ENCODE data around the gene TNFRSF8.

TNFRSF8 gene

DNA sequence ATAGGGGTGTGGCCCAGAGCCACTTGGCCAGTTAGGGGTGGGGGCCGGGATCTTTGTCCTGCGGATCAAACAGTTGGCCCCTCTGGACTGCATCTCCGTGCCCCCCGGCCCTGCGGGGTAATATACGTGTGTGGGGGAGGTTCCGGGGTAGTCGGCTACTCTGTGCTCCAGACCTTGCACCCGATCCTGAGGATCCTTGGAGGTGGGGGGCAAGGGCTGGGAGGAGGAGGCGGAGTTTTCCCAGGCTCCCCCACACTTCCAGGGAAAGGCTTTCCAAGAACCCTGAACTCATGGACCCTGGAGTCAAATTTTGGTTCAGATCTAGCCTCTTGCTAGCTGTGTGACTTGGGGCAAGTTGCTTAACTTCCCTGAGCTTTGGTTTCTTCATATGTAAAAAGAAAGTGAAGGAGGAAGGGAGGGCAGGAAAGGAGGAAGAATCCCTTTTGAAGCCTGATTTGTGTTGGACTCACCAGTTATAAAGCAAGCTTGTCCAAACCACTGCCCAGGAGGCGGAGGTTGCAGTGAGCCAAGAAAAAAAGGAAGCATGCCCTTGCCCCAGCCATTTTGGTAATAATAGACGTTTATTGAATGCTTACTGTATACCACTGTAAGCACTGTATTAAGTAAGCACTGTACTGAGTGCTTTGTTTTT, 43.1 kb upstream of the TNFRSF8 start:
- Histone ChIP-seq H3K36me3 (peaks cover 35% of the 10 kb centered on the region), H3K27ac (peak overlapping the region; percentile 91), H3K4me3 (ENCODE audit: low read depth in 1 of 2, low read length in 1 of 2) (peak overlapping the region; percentile 84 to 95), H3K4me1 (ENCODE audit: control insufficient read depth in 1 of 2, insufficient read depth in 1 of 2, low read depth in 1 of 2, low read length in 1 of 2) (peaks cover 16 to 20% of the 10 kb centered on the region in 2 experiments), H3K9me3 (no peaks in the 10 kb centered on the region), H3K27me3 (no peaks in the 10 kb centered on the region)
- TF ChIP-seq, protein P1, sequence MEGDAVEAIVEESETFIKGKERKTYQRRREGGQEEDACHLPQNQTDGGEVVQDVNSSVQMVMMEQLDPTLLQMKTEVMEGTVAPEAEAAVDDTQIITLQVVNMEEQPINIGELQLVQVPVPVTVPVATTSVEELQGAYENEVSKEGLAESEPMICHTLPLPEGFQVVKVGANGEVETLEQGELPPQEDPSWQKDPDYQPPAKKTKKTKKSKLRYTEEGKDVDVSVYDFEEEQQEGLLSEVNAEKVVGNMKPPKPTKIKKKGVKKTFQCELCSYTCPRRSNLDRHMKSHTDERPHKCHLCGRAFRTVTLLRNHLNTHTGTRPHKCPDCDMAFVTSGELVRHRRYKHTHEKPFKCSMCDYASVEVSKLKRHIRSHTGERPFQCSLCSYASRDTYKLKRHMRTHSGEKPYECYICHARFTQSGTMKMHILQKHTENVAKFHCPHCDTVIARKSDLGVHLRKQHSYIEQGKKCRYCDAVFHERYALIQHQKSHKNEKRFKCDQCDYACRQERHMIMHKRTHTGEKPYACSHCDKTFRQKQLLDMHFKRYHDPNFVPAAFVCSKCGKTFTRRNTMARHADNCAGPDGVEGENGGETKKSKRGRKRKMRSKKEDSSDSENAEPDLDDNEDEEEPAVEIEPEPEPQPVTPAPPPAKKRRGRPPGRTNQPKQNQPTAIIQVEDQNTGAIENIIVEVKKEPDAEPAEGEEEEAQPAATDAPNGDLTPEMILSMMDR (IDR thresholded peaks at IDR 0.05), result no peak

DNA sequence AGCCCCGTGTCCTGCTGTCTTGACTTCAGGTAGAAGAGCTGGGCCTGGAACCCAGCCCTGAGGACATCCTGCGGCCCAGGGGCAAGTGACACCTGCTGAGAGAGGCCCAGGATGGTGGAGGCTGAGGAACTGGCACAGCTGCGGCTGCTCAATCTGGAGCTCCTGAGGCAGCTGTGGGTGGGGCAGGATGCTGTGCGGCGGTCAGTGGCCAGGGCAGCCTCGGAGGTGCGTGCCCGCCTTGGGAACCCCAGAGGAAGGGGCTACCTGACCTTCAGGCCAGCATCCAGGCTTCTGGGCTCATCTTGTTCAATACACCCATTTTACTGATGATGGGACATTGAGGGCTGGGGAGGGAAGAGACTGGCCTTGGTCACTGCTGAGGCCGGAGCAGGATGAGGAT, 41.5 kb upstream of the TNFRSF8 start:
- peaks cover 52% of the 10 kb centered on the region for H3K36me3 ChIP-seq

DNA sequence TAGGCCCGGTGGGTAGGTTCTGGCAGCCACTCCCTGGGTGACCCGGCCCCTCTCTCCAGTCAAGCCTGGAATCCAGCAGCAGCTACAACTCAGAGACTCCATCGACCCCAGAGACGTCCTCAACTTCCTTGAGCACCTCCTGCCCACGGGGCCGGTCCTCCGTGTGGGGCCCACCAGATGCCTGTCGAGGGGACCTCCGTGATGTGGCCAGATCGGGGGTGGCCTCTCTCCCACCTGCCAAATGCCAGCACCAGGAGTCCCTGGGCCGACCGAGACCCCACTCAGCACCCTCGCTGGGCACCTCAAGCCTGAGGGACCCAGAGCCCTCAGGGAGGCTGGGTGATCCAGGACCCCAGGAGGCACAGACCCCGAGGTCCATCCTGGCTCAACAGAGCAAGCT, 41.1 kb upstream of the TNFRSF8 start:
- Histone ChIP-seq H3K4me1 (ENCODE audit: control insufficient read depth in 1 of 2, insufficient read depth in 1 of 2, low read depth in 1 of 2, low read length in 1 of 2) (peaks cover 16 to 20% of the 10 kb centered on the region in 2 experiments), H3K27ac (peak overlapping the region; percentile 1), H3K4me3 (ENCODE audit: low read depth in 1 of 2, low read length in 1 of 2) (no peak overlapping the region), H3K9me3 (no peaks in the 10 kb centered on the region), H3K27me3 (no peaks in the 10 kb centered on the region), H3K36me3 (peaks cover 56% of the 10 kb centered on the region)
- TF ChIP-seq, protein P1 (IDR thresholded peaks at IDR 0.05), result no peak

More for the DNA sequence above, 41.5 kb upstream of the TNFRSF8 start:
- no peaks in the 10 kb centered on the region for H3K27me3 ChIP-seq
- H3K9me3 ChIP-seq, result no peaks in the 10 kb centered on the region
- H3K4me3 ChIP-seq (ENCODE audit: low read depth in 1 of 2, low read length in 1 of 2), result no peak overlapping the region
- TF ChIP-seq, protein P1 (IDR thresholded peaks at IDR 0.05), result no peak
- peak overlapping the region; percentile 1 for H3K27ac ChIP-seq
- peaks cover 16 to 20% of the 10 kb centered on the region in 2 experiments for H3K4me1 ChIP-seq (ENCODE audit: control insufficient read depth in 1 of 2, insufficient read depth in 1 of 2, low read depth in 1 of 2, low read length in 1 of 2)

DNA sequence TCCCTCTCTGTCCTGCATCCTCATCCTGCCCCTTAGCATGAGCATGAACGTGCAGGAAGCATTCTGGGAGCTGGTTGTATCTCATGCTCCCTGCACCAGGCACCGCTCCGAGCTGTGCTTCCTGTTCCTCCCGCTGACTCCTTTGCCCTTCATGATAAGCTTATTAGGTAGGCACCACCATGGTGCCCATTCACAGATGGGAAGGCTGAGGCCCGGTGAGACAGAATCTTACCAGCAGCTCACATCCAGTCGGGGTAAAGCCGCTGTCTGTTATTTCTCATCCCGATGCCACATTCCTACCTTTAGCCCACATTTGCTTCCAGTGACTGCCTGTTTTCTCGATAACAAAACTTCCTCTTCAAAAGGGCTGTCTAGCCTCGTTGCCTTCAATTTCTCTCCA, 36.5 kb upstream of the TNFRSF8 start:
- no peaks in the 10 kb centered on the region for H3K27me3 ChIP-seq
- H3K27ac ChIP-seq, result no peak overlapping the region
- H3K9me3 ChIP-seq, result no peaks in the 10 kb centered on the region
- H3K4me3 ChIP-seq (ENCODE audit: low read depth in 1 of 2, low read length in 1 of 2), result no peak overlapping the region
- TF ChIP-seq, protein P1 (IDR thresholded peaks at IDR 0.05), result no peak
- H3K36me3 ChIP-seq, result peaks cover 98% of the 10 kb centered on the region
- peaks cover 1 to 5% of the 10 kb centered on the region in 2 experiments for H3K4me1 ChIP-seq (ENCODE audit: control insufficient read depth in 1 of 2, insufficient read depth in 1 of 2, low read depth in 1 of 2, low read length in 1 of 2)

DNA sequence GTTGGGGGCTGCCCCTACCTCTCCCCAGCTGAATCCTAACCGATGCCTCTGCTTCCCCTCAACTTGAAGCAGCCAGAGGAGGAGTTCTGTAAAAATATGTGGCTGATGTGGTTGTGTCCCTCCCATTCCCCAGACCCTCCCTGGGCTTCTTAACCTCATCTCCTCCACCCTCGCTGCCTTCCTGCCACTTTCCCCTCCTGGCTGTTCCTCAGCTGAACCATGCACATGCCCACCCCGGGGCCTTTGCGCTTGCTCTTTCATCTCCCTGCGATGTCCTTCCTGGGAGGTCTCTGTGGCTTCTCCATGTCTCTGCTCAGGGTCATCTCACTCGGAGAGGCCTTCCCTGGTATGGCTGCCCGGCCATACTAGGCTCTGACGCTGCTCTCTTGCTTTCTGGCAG, 34.9 kb upstream of the TNFRSF8 start:
- H3K36me3 ChIP-seq, result peaks cover 94% of the 10 kb centered on the region
- no peak overlapping the region for H3K27ac ChIP-seq
- TF ChIP-seq, protein P1 (IDR thresholded peaks at IDR 0.05), result no peak
- no peak overlapping the region for H3K4me3 ChIP-seq (ENCODE audit: low read depth in 1 of 2, low read length in 1 of 2)
- no peaks in the 10 kb centered on the region for H3K9me3 ChIP-seq
- H3K4me1 ChIP-seq (ENCODE audit: control insufficient read depth in 1 of 2, insufficient read depth in 1 of 2, low read depth in 1 of 2, low read length in 1 of 2), result peaks cover 16 to 17% of the 10 kb centered on the region in 2 experiments
- H3K27me3 ChIP-seq, result no peaks in the 10 kb centered on the region
